Hindlimb muscle (tissue), 1 donor: Measurements from ENCODE around the gene THSD4. TPM values are rescaled to one million over a fixed set of nuclear protein-coding genes. Genes with fewer than 3 reads are reported as not detected.
A peak's percentile ranks its signal among the peaks of the same experiment; 100 is the strongest.

Experiments
- DNase-seq: peaks from one replicate; pipeline ENCODE4 v3.0.0-alpha.2; 2013
- polyA plus RNA-seq: library from polyadenylated mRNA; unstranded; fragments of 120-200 nt; gene quantifications from one replicate; pipeline ENCODE4 v1.2.1, GENCODE V29; 2013; ENCODE audit not compliant: insufficient read length

Gene THSD4
- polyA plus RNA-seq = 17.5 TPM

DNA sequence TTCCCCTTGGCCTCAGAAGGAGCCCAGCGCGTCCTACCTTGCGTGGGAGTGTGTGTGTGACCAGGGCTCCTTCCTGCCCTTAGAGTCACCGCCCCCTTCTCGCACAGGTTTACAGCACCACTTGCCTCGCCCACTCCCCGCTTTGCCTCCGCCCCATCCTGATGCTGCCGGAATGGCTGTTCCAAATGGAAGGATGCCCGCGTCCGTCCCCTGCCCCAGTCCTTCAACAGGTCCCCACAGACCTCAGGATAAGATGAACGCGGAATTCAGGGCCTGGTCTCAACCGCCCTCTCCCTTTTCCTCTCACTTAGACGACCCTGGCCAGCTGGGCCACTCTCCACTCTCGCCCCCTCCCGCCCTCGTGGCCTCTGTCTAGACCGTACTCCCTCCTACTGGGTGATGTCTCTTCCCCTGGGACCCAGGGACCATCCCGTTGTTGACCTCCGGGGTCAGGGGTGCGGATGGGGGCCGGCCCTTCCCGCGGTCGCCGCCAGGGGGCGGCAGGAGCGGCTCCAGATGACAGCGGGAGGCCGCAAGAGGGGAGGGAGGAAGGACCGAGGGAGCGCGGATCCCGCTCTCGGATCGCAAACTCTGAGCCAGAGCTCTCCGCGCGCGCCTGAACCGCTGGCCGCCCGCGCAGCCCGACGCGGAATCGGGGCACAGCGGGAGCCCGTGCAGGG lies at the start of gene THSD4:
Gene THSD4 (plus strand): TSS at position 585 of the 680 bp plus-strand sequence.
- peak; percentile 82 for DNase-seq

DNA sequence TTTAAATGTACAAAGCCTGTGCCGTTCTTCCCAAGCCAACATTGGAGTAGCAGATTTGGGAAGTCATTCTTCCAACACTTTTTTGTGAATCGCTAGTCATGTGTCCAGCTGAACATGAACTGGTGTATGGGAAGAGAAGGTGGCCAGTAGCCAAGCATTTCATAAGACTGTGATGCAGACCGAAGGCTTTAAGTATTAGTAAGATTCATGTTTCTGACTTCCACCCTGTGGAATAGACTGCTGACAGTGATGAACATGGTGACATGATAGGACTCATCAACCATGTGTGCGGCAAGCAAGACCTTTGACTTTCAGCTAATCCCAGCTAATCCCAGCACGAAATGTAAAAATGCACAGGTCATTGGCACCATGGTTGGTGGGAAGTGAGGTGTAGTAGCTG lies 48.3 kb upstream of the THSD4 start:
- no peak for DNase-seq

DNA sequence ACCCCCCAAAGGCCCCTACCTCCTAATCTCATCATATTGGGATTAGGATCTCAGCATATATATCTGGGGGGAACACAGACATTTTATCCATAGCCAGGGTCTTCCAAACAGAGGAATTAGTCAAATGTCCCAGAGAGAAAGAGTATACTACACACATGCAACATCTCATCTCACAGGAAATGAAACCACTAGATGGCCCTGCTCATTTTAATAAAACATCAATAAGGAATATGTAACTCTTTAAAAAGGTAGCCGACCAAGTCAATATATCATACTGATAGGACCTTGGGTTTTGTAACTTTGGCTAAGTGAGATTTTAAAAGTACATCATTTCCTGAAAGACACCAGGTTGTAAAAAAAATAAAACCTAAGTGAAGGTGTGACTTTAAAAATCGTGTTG lies 45.6 kb upstream of the THSD4 start:
- DNase-seq = no peak

DNA sequence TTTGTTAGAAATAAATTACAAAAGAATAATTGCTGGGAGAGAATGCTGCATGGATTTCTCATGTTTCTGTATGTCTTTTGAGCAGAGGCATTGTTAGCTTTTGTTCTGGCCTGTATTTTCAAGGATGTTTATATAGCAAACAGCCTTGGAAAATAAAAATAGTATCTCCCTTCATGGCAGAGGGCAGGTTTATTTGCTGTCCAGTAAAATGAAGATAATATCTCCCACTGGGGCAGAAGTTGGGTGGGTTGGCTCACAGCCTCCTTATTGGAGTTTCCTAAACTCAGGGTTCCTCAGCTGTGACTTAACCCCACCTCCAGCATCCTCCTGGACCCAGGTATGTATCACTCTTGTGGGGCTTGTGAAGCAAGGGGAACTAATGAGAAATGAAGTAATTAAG lies 43.7 kb upstream of the THSD4 start:
- DNase-seq = no peak

DNA sequence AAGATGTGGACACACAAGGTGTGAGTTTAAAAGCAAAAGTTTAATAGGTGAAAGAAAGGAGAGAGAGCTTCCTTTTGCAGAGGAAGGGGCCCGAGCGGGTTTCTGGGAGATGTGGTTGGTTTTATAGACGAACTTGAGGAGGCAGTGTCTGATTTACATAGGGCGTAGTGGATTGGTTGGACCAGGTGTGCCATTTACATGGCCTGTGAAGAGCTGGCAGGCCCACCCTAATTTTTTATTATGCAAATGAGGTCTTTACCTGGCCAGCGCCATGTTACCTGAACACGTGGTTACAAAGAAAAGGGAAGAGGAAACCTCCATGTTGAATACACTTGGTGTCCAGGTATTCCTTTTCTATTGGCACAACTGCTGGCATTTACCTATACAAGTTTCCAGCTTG lies 42.8 kb upstream of the THSD4 start:
- no peak for DNase-seq

DNA sequence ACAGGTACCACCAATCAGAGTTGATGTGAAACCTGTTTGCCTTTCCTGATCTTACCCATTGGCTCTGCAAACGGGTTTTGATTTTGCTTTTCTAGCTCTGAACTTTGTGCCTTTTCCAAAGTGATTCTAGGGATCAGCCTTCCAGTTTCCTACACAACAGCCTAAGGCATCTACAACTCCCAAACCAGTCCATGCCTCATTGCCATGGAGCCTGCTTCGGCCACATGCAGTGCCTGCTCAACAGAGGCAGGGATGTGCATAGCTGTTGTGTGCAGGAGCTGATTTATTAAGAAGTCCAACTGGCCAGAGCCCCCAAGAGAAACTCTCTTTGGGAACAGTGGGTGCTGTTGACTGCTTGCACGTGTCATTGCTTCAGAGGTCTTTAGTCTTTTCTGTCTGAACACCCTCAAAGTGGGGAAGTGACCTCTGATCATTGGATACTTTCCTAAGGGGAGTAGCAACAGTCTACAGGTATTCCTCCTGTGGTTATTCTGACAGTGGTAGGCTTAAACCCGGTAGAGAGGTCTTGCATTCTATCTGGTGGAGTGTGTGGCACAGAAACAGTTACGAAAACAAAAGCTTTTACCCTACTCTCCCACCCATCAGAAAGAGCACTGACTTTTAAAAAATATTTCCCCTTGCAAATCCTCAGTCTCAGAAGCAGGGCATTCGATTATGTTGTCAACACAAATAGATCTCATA lies 36.6 kb upstream of the THSD4 start:
- no peak for DNase-seq

DNA sequence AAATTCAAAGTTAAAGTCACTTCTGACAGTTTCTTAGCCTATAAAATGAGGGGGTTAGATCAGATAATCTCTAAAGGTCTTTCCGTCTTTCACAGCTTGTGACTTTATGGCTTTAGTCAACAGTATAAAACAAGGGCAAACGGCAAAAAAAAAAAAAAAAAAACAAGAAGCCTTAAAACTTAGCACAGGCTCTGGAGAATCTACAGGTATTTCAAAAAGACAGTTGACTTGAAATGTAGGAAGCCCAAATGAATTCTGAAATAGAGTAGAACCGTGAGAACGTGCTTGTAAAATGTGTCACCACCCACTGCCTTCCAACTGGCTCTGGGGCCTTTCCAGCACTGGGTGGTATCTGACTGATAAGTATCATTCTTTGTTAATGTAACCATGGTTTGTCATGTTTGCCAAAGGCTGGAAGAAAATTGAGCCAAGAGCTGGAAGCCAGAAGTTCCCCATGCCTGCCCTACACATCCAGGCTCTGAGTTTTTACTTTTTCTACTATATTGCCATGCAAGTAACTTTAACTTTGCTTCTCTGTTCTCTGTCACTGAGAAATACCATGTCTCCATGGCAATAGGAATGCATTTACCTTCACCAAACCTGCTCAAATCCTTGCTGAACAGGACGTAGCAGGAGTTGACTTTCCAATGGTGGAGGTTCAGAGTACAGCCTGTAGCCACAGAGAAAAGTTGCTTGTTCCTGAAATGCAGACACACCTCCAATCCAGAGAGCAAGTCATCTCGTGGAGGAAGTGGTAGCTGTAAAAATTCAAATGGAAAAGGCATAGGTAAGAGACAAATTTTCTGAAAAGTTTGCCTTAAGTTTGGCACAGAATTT lies 35.8 kb upstream of the THSD4 start:
- no peak for DNase-seq

DNA sequence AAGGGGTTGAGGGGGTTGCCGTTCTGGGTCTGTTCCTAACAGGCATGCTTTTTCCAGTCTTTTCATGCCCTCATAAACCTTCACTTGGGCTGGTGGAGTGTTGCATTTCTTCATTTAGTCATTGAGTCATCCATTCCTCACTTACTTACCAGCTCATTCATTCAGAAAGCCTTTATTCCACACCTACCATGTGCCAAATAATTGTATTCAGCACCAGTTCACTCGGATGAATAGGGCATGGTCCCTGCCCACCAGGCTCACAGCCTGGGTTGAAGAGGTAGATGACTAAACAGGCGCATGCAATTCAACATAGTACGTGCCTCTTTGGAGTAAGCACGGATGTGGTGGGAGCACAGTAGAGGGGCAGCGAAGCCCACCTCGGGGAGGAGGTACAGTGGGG lies 35.1 kb upstream of the THSD4 start:
- DNase-seq = no peak

DNA sequence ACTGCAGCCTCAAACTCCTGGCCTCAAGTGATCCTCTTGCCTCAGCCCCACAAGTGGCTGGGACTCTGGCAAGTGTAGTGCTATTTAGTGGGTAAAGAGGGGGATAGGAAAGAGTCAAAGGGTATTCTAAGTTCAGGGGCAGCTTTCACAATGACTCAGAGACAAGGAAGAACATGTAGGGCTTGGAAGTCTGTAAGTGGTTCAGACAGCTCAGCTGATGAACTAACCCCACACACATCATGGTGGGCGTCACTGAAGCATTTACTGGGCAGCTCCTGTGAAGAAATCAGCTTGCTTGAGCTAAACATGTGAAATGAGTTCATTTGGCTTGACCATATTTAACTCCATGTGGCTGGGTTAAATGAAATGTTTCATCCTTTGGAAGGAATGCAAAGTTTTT lies 34.6 kb upstream of the THSD4 start:
- no peak for DNase-seq

DNA sequence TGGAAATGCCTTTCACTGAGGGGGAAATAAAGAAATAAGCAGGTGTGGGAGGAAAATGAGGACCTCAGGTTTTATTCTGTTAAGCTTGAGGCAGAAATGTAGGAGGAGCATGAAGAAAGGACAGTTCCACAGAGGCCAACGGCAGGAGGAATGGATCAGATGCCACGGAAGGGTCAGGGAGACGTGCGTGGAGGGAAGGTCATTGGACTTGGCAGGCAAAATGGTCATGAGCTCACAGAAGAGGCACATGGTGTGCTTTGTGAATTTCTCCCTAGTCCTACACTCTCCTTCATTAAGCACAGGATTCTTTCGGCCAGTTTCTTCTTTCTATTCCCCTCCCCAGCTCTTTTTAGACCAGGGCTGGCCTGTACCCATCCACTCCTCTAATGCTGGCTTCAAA lies 32.5 kb upstream of the THSD4 start:
- DNase-seq = no peak

DNA sequence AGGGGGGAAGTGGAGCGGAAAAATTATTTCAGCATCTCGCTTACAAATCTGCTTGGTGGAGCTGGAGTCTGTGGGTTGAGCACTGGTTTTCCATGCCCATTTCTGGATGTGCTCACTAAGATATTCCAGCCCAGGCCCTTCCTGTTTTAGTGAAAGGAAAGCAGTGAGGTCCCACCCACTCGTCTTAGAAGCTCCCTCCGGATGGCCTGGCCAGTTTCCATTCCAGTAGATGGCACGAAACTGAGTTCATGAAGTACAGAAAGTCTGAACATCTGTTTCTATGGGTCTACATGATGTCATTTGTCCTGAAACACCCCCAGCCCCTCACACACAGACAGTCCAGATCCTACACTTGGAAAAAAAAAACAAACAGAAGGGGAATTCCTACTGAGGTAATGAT lies 31.9 kb upstream of the THSD4 start:
- peak; percentile 24 for DNase-seq

DNA sequence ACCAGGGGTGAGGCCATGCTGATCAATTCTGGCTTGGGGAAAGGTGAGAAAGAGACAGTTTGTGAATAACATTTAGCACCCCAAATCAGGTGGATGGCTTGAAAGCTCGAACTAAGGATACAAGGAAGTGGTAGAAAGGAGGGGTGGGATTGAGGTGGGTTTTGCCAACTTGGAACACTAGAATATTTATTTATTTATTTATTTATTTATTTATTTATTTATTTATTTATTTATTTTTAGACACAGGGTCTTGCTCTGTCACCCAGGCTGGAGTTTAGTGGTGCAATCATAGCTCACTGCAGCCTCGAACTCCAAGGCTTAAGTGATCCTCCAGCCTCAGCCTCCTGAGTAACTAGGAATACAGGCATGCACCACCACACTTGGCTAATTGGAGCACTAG lies 31.0 kb upstream of the THSD4 start:
- DNase-seq = no peak

DNA sequence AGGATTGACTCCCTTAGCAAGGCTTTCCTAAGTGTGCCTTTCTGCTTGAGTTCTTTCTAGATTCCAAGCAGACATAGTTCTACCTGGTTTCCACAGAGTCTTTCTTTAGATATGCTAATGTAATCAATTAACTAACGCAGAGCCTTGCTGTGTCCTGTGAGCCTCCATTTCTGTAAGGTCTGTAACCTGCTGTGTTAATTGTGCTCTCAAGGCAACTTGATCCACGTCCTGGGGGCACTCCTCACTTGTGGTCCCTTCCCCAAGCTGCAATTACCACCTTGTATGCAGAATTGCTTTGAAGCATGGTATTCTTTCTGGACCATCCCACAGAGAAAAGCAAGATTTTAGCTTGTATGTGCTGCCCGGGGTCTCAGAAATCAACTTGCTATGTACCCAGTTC lies 29.5 kb upstream of the THSD4 start:
- no peak for DNase-seq

DNA sequence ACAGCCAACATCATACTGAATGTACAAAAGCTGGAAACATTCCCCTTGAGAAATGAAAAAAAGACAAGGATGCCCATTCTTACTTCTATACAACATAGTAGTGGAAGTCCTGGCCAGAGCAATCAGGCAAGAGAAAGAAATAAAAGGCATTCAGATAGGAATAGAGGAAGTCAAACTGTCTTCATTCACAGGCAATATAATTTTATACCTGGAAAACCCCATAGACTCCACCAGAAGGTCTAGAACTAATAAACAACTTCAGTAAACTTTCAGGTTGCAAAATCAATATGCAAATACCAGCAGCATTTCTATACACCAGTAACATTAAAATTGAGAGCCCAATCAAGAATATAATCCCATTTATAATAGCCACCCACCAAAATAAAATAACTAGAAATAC lies 27.1 kb upstream of the THSD4 start:
- no peak for DNase-seq

DNA sequence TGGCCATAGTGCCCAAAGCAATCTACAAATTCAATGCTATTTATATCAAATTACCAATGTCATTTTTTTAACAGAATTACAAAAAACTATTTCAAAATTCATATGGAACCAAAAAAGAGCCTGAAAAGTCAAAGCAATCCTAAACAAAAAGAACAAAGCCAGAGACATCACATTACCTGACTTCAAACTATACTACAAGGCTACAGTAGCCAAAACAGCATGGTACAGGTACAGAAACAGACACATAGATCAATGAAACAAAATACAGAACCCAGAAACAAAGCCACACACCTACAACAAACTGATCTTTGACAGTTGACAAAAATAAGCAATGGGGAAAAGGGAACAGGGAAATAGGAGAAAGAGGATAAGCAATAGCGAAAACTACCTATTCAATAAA lies 26.6 kb upstream of the THSD4 start:
- DNase-seq = no peak

DNA sequence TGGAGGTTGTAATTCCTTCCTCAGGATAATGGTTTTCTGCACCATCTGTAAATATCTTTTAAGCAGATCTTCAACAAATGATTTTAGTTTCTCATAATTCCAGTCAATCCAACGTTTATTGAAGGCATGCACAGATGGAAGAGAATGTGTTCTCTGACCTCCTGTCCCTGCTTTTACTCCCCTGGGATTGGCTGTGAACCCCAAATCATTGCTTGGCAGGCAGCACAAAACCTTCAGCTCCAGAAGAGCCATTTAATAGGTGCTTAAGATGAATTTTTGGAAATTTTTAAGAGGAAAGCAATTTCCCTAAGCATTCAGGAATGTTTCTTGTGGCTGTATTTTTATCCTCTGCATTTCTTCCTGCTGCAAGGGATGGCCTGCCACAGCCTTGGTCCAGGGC lies 25.5 kb upstream of the THSD4 start:
- no peak for DNase-seq

DNA sequence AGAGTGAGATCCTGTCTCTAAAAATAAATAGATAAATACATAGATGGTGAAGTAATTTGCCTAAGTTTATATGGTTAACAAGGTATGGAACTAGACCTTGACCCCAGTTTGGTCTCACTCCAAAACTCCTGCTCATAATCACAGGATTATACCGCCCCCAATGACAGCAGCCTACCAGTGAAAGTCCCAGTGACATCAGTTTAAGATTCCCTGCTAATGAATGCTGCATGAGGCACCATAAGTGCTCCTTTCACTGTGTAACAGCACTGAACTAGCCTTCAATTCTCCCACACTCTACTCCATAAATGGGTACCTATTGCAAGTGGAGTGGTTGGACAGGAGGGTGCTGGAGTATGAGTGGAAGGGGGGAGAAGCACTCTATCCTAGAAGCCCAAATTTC lies 23.7 kb upstream of the THSD4 start:
- DNase-seq = no peak

DNA sequence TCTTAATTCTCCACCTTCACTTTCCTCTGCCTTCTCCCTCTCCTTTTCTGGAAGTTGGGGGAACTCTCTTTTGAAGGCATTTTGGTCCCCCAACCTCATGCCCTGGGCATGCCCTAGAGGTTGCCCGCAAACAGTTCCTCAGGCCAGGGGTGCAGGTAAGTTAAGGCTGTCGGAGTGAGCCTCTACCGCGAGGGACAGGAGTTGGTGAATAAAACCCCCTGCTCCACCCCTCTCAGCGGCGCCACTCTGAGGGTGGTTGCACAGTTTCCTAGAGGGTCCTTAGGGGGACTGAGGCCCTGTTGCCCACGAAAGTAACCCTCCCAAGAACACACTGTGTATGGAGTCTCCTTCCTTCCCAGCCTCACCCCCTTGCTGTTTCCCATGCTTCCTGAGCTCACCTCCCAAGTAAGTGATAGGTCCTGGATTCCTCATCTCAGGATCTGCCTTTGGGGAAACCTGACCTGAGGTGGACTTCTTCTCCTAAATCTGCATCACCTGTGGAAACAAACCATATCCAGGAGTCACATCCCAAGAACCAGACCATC lies 23.1 kb upstream of the THSD4 start:
- no peak for DNase-seq

DNA sequence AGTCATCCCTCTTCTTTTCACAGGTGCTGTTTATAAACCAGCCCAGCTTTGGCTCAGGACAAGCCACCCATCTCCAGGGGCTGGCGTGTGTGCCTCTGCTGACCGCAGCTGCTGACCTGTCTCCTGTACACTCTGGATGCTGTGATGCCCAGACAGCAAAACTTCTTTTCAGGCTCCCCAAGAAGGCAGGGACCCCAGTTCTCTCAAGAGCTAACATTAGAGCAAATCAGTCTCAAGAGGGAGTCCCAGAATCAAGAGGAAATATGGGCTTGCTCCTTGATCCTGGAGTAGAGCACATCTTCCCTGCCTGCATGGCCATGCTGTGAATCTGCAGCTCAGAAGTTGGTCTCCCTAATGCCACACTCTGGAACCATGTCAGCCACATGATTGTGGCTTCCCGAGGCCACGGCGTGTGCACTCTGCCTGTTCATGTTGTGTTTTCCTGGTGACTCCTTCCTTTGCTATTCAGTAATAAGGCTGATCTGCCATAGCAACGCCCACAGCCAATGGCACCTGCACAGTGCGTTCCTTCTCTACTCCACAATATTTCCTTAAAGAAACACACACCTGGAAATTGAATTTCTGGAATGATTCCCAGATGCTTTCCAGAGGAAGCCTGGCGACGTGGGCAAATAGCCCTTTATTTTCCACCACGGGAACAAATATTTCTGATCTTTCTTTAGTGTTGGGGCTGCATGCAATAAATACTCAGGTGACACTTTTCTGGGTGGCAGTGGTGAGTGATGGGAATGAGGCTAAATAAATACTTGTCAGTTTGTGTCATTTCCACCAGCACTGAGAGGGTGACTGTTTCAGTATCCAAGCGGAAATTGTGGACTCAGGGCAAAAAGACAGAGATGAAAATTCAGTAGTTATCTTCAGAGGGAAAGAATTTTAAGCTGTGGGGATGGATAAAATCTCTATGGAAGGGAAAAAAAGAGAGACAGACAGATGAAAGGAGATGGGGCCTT lies 21.9 kb upstream of the THSD4 start:
- DNase-seq = no peak

DNA sequence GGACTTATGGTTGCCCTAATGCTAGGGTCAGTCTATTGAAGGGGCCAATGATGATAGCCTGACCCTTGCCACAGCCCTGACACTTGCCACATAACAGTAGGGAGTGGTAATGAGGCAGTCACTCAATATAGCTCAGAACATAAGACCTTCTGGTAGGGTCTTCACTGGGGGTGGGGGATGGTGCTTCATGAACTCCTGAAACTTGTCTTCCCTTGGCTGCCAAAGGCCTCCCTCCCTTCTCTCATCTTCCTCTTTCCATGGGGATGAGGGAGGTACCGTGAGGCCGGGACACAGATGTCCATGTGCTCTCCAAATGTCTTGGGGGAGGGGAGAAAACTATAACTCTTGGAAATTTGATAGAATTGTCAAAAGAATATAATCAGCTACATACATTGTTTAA lies 21.1 kb upstream of the THSD4 start:
- DNase-seq = no peak

DNA sequence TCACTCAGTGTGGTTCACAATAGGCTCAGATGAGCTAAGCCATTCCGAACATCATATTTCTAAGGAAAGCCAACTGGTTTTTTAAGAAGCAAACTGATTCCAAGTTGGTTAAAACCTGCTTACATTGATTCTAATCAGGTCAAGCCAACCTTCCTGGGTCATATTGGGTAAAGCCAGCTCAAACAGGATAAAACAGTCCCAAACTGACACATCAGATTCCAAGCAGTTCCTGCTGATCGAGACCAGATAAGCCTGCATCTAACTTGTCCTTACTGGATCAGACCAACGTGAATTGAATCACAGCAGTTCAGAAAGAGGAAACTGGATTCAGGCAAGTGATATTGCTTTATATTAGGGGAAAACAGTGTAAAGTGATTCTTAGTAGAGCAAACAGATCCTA lies 18.6 kb upstream of the THSD4 start:
- DNase-seq = no peak

DNA sequence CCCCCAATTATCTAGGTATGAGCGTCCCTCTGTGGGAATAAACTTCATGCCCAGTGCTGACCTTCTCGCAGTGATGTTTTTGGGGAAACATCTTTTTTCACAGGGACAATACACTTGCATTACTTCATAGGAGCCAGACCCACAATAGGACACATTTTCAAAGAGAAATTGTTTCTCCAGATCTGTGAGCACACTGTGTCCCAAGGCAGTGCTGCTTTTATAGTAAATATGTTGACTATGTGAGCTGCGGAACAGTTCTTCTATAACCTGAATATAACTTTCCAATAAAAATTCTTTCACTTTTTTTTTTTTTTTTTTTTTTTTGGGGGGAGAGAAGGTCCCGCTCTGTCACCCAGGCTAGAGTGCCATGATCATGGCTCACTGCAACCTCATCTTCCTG lies 17.4 kb upstream of the THSD4 start:
- DNase-seq = no peak
